Measurements from ENCODE around the gene TBC1D22A.

DNA sequence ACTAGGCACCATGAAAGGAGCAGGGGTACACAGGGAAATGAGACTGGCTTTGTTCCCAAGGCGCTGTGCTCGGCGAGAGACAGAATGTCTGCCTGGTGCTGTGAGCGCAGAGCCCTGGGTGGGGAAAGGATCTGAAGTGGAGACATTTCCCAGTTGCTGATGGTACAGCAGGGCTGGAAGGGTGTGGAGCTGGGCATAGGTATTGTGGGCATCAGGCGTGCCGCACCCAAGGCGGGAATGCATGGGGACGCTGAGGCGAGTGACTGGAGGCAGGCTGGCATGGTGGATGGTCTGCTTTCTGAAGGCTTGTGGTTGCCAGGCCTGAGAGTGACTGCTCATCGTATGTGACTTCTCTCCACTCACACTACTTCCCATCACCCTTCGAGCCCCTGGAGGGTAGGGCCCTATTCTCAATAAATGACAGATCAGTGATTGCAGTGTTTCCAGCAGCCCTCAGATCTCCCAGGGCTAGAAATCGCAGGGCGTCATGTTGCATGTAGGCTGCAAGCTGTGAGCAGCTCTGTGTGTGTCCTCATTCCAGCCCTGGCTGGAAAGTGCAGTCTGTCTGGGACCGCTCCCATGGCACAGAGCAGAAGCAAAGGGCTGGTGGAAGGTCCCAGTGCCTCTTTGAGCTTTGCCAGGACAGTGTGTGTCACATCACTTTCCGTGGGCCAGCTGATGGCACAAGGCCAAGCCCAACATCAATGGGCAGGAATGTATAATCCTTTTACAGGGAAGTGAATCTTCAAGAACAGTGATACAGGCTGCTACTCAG lies 67.7 kb downstream of the TBC1D22A start:
- TF ChIP-seq CTCF (IDR thresholded peaks at IDR 0.05) (no peak), POLR2A (IDR thresholded peaks at IDR 0.05) (no peak)
